ENCODE measurements around the gene MTHFS. TPM values are rescaled to one million over a fixed set of nuclear protein-coding genes. Genes with fewer than 3 reads are reported as not detected.

Gene MTHFS
- total RNA-seq = 15.7 and 22.9 TPM in 2 replicates

GRCh38 chr15:79896634-79897379, at the start of gene MTHFS:
Gene MTHFS (minus strand): TSS chr15:79897014. CDS start chr15:79896988, 26 bp downstream.

Other genes with a start within 250 kb of the MTHFS start
- gene BCL2A1, start 74.2 kb upstream of the MTHFS start, total RNA-seq = 0.13 and 0.89 TPM in 2 replicates
- 81.6 and 82.4 TPM in 2 replicates for gene ZFAND6, start 162.7 kb upstream of the MTHFS start, total RNA-seq

All from mammary microvascular endothelial cell (primary cell).